NCI-H446 (cell line): ENCODE measurements around the gene OTP.
A peak's percentile ranks its signal among the peaks of the same experiment; 100 is the strongest.

Experiments used
- DNase-seq, 2 experiments: peaks; one replicate each; lab custom pipeline; 2025; lab: John Stamatoyannopoulos, UW

Gene OTP

DNA sequence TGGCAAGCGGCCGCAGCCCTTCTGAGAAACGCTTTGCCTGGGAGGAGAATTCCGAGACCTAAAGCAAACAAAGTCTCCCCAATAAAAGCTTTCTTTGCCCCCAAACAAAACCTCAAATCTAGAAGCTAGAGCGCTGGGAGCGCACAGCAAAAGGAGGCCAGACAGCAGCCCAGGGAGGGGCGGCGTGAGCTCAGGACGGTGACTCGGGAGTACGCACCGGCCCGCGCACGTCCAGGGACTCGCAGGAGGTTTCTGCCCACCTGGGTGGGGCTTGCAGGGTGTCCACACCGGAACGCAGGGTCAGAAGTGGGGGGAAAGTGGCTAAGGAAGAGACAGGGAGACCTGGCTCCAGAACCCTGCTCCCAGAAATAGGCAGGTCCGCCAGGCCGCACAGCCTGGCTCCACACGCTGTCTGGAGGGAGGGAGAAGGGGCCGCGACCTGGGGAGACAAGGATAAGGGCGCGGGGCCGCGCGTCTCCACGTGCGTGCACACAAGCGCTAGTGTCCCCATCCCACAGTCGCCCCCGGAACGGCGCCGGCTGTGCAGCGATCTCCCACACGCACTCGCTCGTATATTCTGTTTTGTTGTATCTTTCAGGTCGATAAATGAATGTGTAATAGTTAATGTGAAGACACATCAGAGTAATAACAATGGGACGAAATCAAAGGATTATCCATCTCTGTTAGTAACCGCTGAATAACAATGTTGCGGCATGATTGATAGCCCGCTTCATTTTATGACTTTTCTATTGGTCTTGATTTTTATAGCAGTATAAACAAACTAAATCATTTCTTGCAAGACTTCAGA, 2.3 kb upstream of the OTP start:
- no peak for DNase-seq

DNA sequence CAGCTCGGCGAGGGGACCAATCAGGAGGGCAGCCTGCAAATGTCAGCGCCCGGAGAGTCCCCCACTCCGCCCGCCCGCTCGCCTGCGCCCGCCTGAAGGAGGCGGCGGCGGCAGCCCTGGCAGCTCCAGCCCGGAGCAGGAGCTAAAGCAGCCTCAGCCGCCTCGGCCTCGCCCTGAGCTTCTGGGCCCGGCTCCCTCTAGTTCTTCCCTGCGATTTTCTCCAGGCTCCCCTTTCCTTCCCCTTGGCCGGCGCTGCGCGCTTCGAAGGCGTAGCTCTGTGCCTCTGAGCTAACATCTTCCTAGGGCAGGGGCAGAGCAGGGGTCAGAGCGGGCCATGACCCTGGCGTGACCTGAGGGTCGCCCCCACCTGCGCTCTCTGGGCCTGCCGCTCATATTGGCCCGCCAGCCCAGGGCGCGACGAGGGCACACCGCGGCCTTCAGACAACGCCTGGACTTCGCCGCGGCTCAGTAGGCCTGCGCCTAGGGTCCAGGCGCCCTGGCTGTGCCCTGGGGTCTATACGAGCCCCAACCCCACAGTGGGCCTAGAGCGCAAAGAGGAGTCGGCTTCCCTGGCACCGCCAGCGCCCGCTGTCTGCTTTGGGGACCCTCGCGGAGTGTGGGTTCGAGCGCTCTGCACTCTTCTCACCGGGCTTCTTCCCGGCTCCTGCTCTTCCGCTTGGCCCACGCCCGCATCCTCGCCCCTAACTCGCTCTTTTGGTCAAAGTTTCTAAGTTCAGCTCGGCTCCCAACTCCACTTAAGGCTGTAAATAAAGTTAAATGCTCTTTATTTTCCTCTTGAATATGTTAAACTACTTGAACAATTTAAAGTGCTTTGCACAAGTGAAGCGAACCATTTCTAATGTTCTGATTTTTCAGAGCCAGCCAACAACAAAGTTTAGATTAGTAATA, 504 bp upstream of the OTP start:
- DNase-seq = no peak

GRCh38 chr5:77637170-77637997, 1.1 kb downstream of the OTP start:
- DNase-seq = no peak

DNA sequence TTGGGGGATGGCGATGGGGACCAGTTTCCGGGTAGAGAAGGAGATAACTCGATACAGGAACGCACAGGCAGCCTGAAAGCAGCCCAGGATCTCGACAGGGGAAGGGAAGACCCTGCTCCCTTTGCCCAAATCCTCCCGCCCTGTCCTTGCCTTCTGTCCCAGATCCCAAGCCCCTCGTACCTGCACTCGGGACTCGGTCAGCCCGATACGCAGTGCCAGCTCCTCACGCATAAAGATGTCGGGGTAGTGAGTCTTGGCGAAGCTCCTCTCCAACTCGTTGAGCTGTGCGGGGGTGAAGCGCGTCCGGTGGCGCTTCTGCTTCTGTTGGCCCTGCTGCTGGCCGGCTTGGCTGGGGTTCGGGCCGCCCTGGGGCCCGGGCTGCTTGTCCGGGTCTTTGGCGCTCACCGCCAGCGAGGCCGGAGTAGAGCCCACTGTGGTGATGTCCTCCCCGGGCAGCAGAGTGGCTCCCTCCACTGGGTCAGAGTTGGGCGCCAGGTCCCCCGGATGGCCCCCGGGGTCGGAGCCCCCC, 1.8 kb downstream of the OTP start:
- no peak for DNase-seq

- DNase-seq = no peak
Measured at GRCh38 chr5:77635917-77636640, 2.4 kb downstream of the OTP start.

DNA sequence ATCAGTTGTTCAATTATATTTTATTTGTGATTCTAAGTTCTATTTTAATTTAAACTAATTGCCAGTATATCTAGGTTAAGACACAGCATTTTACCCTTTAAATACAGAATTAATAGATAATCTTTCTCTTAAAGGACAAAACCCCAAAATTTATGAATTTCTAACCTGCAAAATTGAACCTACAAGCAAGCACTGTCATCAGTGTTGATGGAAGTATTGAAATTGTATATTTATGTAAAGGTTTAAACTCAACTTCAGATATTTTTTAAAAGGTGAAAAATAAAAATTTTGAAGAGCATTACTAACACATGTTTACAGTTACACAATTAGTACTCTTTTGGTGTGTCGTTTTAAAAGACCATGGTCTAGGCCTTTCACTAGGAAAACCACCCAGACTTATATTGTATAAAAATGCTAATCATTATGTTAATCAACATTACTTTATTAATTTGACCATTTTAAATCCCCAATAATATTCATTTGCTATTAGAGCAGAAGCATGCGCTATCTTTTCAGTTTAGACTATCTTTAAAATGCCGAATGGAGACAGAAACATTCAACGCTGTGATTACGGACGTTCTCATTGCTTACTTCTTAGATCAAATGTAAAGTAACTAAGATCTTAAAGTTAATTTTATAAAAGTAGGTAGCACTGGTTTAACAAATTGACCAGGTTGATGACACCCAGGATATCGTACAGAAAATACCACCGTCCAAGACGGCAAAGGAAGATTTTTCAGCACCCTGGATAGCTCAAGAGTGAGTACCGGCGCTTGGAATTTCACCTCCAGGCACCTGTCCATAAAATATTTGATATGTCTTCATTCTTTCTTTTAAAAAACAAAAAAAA, 3.2 kb downstream of the OTP start:
- no peak for DNase-seq

DNA sequence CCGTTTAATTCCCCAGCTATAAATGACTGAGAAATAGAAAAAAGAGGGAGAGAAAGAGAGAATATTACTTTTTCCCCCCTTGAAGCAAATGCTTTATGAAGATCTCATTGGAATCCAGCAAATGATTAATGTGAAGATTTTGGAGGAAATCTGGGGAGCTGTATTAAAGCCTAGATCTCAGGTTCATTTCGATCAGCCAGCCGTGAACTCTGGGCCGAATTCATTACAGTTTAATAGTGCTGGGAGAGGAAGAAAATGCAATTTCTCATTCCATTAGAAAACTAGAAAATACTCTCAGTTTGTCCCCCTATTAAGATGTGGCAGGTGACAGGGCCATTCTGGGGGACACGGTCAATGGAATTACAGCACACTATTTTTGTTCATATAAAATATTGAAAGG, 4.8 kb downstream of the OTP start:
- no peak for DNase-seq

GRCh38 chr5:77633207-77633675, 5.3 kb downstream of the OTP start:
- DNase-seq = no peak

DNA sequence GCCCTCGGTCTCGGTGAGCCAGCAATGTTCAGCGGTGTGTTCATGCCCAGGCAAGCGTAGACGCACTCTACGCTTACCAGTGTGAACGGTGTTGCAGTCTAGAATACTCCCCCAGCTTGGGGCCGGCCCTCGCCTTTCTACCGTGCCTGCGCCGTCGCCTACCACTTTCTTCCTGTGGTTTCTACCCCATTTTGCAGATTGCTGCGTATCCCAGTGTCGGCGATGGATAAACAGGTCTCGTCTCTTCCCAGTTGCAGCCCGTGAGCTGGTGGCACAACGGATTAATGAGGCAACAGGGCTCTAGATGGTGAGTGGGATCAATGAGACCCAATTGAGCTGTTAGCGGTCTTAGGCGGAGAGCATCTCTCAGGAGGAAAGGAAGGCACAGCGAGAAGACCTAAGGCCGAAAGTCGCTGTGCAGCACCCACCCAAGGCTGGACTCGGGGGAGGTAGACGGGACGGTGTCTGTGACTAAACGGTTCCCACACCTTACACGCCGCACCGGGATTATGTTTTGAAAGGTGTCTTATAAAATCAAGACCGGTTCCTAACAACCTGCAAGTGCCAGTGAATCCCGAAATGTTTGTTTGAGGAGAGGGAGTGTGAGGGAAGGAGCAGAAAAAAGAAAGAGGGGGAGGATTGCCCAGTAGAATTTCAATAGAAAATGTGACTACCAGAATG, 5.8 kb downstream of the OTP start:
- DNase-seq = no peak

DNA sequence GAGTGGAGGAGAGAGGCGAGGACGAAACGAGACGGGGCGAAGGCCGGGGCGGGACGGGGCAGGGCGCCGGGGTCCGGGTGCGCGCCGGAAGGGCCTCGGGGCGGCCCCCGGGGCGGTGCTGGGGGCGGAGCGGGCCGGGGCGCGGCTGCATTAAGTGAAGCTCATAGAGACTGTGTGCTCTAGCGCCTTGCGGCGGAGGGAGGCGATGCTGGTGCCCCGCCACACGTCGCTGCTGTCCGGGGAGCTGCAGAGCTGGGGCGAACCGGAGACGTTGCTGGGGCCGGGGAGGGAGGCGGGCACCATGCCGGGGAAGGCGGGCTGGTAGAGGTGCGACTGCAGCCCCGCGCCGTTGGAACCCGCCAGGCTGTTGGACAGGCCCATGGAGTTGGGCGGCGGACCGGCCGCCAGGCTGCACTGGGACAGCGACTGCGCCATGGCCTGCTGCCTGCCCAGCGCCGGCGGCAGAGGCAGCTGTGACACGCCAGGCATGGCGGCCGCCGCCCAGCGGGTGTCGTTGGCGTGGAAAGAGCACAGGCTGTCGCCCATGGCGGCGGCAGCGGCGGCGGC, 8.3 kb downstream of the OTP start:
- peak in 1 of 2 experiments; percentile 21 for DNase-seq

GRCh38 chr5:77629509-77630113, 8.9 kb downstream of the OTP start:
- DNase-seq = no peak

DNA sequence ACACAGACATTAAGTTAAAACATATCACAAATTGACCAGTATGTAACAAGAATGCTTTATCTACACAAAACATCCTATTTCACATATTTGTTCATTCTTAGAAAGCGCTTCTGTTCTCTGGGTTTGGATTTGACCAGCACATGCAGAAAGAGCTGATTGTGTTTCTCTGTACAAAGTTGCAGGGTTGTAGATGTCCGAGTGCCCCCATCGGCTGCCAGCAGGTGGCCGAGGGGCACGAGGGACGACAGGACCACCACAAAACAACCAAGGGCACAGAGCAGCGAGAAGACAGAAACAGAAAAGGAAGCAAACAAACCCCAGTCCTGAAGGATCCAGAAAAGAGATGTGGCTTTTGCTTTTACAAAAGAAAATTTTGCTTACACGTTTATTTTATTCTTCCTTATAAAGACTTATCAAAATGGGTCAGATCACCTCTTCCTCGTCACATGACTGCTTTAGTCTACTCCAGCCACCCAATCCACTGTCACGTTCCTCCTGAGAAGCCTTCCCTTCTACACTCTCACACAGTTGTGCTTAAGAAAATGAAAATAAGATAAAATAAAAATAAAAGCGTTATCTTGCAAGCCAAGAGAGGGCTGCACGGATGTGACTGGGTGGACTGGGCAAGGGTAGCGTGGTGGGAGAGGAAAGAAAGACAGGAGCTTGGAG, 9.5 kb downstream of the OTP start:
- DNase-seq = no peak

DNA sequence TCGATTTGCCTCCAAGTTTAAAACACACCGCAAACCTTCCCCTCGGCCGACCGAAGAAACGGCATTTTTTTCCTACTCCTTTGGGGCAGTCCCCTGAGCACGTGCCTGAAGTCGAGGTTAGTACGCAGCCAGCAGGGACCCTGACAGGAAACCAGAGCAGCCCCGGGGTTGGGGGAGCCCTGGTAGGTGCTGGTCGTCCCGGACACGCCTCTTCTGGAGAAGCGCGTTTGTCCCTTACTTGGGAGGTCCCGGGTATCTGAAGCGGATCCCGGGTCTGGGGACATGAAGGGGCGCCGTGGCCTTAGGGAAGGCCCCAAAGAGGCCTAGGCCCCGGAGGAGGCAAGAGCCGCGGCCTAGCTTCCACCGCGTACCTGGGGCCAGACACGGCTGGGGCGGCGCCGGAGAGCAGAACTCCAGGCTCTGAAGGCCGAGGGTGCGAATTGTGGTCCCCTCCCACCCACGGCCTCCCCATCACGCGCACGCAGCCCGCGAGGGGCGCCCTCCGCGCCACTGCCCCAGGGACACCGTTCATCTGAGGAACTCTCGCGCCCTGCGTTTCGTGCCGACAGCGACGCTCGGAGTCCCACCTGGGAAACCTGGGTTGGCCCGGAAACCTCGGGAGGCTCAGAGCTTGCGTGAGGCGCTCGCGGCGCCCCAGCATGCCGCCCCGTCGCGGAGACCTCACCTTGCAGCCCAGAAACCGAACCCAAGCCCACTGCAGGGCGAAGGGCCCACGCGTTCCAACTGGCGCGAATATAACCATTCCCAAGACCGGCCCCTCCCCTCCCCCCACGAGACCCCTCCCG, 10.4 kb downstream of the OTP start:
- no peak for DNase-seq

DNA sequence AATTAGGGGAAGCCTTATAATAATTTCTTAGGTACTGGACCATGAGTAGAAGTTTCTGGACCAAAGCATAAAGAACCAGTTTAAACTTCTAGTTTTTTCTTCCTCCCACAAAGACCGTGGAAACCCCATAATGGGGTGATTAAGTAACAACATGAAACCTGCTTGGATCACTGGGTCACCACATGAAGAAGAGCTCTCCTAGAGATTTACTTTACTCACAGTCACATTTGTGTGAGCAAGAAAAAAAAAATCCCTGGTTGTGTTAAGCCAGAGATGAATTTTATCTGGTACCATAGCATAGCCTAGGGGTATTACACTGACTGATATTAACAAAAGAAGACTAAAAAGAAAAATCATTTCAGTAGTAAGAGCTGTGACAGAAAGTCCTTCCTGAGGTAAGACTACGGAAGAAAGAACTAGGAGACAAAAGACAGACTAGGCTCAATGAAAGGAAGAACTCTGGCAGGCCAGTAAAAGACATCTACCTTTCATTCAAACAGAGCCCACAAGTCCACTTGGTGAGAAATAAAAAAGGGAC, 15.2 kb downstream of the OTP start:
- no peak for DNase-seq

DNA sequence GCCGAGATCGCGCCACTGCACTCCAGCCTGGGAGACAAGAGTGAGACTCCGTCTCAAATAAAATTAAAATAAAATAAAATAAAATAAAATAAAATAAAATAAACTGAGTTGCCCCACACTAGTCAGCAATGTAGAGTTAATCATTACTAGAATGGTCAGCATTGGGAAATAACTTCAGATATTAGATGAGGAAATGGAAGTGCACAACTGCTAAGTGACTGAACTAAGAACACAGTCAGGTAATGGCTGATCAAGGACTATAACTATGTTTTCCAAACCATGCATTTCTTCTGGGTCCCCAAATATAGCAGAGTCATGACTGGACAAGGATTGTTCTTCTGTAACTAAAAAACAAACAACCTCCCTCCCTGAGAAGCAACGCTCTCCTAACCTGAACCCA, 17.1 kb downstream of the OTP start:
- DNase-seq = no peak

GRCh38 chr5:77620405-77620804, 18.1 kb downstream of the OTP start:
- no peak for DNase-seq

DNA sequence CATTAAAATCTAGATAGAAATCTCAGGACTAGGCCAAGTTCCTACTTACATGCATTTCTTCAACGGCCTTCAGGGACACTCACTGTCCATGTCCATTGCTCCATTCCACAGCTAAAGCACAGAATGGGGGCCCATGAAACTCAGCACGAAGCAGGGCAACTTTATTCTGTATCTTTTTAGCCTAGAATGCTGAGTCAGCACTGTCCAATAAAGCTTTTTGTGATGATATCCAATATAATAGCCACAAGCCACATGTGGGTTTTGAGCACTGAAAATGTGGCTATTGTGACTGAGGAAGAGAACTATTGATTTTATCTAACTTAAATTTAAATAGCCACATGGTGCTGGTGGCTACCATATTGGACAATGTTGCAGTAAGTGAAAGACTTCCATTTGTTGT, 21.6 kb downstream of the OTP start:
- no peak for DNase-seq
